Measurements from ENCODE around the gene GHR. TPM values are rescaled to one million over a fixed set of nuclear protein-coding genes. Genes with fewer than 3 reads are reported as not detected.
"Not testable (repeated sequence)": the region's sequence is repeated elsewhere in the genome, so short reads cannot be mapped to it uniquely, and the experiment has no call there.

GHR gene
- total RNA-seq, 1 experiment from 2014 or later: 0.53 TPM

DNA sequence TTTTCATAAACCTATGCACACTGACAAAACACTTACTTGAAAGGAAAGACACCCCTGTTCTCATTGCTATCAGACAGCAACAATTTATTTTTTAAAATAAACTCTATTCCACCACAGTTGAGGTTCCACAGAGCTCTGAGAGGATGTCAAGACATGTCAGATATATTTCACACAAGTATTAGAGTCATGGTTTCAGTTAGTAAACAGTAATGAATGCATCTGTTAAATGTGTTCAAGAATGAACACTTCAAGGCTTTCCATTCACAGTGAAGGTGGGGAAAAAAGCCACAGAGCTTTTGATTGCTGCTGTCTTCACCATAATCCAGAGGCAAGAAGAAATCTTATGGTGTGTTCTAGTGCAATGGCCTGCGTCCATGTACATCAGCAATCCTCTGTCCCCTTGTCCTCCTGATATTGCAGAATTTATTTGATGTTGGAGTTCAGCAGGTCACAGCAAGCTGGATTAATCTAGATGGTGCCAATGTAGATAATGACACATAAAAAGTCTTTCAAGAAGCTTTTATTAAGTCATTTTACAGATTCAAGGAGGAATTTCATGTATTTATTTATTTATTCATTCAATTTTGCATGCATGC, 146.8 kb downstream of the GHR start:
- DNase-seq (ENCODE audit: low spot score): no peak

DNA sequence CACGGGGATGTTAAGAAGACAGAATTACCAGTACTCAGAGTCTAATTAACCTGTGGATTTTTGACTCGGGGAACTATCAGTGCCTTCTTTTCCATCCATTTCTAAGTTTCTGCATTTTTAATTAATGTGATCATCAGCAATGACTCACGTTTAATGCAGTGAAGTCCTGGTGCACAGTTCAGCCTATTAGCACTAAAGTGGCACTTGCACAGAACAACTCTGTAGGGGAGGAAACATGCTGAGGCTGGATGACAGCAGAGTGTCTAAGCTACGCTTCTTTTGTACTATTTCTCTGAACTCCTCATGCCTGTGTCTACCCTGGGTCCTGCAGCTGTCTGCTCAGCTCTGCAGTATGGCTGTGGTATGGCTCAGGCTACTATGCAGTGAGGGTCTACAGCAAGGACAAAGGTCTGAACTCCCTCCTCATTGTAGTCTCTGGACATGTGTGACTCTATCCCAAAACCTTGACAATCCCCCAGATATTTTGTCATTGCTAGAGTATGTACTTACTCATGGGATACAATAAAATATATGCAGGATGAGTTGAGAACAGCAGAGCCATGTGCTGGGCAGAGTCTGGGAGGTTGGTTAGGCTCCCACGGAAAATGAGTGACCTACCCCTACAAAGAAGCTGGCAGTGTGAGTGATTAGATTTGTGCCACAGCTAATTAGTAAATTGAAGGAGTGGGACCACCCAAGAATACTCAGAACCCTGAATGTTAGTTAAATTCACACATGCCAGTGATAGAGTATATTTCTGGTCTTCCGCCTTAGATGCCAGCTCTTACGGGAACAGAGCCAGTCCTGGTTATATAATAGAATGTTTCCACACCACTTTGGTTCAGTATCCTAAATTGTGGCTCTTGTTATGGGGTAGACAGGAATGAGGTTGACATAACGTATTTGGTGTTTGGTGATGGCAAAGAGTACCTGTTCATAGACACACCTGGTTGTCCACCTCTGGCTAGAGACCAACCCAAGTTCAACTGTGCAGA, 148.0 kb downstream of the GHR start:
- no peak for DNase-seq (ENCODE audit: low spot score)

DNA sequence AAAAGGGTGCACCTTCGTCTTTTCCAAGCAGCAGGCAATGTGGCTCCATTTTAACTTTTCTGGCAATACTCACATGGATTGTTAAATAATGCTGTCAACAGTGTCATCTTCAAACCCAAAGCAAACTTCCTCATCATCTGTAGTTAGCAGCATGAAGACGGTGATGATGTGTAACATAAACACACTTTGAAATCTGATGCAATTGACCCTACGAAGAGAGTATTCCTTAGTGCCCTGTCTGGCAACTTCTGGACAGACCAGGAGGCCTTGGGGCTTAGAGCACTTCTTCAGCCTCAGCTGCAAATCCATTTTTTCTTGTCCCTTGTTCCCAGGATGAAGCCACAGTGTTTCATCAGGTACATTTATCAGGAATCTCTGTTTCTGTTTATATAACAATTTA, 149.1 kb downstream of the GHR start:
- no peak for DNase-seq (ENCODE audit: low spot score)

DNA sequence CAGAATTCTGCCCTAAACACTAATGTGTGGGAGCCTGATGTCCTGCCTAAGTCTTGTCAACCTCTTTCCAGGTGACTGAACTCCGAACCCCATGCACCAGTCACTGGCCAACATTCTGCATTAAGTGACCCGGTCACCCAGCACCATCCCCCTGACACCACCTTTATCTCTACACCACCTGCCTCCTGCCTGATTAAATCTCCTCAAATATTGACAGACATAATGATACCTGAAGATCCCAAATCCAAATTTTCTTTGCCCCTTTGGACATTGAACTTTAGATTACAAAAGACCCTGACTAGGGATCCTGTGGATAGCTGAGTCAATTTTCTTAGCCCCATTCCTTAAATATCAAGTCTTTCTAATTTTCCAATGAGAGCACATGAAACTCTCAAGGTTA, 150.1 kb downstream of the GHR start:
- no peak for DNase-seq (ENCODE audit: low spot score)

DNA sequence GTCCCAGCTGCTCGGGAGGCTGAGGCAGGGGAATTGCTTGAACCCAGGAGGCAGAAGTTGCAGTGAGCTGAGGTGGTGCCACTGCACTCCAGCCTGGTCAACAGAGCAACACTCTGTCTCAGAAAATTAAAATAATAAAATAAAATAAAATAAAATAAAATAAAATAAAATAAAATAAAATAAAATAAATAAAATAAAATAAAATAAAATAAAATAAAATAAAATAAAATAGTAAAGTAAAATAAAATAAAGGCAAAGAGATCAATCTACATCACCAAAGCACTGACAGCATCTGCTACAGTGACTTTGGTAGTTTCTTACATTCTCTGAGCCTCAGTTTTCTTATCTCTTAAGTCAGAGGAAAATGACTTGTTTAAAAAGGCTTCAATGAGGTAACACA, 152.7 kb downstream of the GHR start:
- not testable (repeated sequence) for DNase-seq (ENCODE audit: low spot score)

DNA sequence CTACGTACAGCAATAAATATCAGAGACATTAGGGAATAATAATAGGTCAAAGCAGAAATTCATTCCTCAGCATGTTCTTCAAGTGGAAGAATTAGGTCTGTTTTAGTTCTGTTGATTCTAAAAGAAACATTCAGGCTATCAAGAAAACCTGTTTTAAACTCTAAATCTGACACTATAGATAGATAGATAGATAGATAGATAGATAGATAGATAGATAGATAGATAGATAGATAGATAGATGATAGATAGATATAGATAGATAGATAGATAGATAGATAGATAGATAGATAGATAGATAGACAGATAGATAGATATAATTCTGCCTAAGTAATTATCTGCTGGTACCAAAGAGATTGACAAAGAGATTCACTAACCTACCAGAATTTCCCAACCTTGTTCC, 155.7 kb downstream of the GHR start:
- DNase-seq (ENCODE audit: low spot score): not testable (repeated sequence)

DNA sequence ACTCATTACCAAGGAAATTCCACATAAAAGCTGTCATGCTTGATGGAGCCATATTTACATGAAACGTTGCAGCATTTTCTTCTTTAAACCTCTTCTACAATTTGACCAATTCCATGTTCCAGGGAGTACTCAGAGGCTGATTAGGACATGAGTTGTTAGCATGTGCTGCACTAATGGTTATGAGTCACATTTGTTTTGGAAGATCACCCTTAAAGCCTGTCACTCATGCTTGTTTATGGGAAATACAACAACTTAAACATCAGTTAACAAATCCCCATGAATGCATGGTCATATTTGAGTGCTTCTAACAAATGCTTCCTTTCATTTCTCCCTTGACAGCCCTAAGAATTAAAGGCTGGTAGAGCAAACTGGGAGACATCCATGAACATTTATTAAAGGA, 156.1 kb downstream of the GHR start:
- DNase-seq (ENCODE audit: low spot score): no peak

DNA sequence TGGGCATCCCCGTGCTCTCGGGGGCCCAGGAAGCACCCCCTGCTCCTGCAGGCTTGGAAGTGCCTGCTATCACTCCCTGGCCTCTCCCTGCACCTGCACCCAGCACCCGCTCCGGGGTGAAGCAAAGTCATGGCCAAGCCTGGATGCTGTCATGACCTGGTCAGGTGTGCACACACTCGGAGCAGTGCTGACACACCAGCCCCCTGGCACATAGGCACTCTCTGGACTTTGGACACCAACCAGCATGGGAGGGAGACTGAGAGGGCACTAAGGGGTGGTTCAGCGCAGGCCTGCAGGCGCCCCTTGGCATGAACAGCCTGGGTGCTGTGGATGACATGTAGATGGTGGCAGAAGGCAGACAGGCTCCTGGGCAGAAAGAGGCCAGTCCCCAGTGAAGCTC, 158.6 kb downstream of the GHR start:
- no peak for DNase-seq (ENCODE audit: low spot score)

DNA sequence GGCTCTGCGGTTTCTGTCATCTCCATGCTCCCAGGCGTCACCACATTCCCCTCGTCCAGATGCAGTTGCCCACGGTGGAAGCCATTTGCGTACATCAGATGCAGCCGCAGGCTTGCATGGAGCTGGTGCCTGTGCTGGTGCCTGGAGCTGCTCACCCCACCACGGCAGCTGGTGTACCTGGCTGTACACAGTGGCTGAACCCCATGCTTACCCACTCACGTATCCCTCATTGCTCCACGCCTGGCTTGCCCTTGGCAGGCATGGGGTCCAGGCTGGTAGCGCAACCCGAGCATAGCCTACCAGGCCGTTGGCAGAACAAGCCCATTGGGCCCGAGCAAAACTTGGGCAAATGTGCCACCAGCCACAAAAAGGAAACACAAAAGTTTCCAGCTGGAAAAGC, 159.5 kb downstream of the GHR start:
- DNase-seq (ENCODE audit: low spot score): no peak

DNA sequence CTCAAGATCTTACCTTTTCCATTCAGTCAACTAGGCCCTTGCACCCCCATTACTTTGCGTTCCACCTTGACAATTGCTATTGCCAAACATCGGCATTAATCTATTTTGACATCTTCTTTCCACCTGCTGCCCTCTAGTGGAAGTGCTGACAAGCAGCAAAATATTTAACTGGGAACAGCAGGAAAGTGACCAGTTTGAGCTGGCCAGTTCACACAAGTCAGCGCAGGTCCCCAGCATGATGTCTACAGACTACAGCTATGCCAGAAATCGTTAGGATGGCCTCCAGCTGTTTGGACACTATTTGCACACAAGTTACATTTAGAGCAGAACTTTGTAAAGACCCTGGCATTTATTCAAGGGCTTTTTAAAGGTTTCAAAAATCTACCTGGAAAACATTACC, 160.1 kb downstream of the GHR start:
- DNase-seq (ENCODE audit: low spot score): peak; percentile 64

DNA sequence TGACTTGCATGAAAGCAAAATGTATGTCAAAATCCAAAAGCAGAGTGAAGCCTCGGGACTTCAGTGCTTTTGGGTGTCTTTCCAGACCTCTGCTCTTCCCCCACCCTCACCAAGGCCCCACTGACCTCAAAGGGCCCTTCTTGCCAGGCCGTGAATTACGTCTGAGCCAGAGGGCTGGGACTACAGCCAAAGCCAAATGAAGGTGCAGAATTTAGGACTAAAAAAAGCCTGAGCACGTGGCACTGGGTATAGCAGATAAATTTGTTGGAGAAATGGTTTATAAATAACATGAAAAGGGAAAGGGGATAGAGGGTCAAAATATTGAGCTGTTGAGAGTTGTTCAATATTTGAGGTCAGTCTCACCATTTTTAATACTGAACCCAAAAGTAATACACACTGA, 163.4 kb downstream of the GHR start:
- no peak for DNase-seq (ENCODE audit: low spot score)

DNA sequence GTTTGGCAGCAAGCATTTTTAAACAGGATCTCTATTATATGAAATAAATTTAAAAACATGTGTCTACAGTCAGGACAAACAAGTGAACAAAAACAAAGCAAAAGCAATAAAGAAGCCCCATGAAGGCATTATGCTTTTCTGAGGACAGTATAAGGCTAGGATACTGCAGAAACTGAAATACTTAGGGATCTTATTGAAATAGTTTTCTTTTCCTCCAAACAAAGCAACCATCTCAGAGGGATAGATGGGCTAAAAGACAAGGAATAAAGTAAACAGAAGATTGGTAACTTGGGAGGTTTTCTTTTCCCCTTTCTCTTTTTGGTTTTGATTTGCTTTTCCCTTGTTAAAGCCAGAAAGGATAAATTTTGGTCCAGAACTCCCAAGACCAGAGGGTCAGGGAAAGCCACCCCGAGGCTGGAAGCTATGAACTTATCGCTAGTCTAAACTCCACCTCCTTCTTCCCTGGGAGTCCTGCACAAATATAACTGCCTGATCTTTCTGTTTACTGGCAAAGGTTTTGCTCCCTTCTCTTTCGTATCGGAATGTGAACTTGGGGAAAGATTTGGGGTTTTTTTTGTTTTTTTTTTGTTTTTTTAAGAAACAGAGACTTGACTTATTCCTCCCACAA, 164.0 kb downstream of the GHR start:
- no peak for DNase-seq (ENCODE audit: low spot score)

DNA sequence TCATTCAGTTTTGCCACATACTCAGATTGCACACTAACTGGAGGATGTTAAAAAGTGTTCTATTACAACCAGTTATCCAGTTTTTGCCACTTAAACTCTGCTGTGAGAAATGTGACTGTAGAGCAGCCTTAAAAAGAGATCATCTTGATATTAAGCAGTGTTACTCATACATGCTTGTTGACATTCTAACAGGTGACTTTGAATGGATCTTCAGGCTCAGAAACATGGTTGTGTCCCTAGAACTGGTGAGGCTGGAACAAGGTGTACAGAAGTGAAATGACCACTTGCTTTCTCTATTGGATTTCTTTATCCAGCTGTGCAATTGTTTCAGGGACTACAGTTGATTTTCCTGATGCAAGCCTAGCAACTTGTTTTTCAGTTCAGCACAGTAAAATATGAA, 167.3 kb downstream of the GHR start:
- DNase-seq (ENCODE audit: low spot score): no peak

DNA sequence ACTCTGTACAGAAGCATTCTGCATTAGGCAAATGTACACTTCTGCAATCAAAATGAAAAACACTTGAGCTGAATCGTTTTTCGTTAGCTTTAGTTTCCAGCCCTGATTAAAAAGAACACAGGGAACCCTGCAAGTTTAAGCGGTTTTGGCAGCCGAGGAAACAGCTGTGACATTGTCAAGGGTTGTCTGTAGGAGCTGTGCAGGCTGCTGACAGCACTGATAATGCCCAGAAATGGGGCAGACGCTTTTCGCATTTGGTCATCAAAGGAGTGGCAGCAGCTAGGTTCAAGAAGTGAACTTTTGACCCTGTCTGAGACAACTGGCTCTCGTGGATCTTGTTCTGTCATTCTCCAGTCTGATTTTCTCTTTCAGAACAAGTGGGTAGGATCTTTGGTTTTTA, 167.8 kb downstream of the GHR start:
- no peak for DNase-seq (ENCODE audit: low spot score)

DNA sequence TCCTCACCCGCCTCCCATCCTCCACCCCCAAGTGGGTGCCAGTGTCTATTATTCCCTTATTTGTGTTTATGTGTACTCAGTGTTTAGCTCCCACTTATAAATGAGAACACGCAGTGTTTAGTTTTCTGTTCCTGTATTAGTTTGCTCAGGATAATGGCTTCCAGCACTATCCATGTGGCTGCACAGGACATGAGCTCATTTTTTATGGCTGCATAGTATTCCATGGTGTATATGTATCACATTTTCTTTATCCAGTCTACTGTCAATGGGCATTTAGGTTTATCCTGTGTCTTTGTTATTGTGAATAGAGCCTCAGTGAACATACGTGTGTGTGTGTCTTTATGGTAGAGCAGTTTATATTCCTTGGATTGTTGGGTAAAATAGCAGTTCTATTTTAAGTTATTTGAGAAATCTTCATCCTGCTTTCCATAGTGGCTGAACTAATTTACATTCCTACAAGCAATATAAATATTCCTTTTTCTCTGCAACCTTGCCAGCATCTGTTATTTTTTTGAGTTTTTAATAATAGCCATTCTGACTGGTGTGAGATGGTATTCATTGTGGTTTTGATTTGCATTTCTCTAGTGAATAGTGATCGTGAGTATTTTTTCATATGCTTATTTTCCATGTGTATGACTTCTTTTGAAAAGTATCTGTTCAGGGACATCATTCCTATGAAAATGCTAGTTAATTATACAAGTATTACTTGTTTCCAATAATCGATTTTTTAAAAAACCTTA, 169.3 kb downstream of the GHR start:
- no peak for DNase-seq (ENCODE audit: low spot score)

DNA sequence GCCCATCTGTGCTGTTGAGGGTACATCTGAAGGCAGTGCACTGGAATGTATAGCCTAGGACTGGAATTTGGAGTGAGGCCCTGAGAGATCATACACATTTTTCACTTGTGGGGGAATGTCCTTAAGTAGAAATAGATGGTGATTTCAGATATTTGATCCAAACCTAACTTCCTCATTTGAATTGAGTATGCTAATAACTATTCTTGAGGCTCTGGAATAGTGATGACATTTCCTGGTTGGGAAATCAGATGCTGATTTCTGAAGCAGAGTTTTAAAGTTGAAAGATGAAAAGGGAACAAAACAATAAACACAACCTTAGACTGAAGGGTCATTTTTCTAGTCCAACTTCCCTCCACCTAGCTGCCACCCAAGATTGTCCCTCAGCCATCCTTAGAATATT, 170.4 kb downstream of the GHR start:
- no peak for DNase-seq (ENCODE audit: low spot score)

DNA sequence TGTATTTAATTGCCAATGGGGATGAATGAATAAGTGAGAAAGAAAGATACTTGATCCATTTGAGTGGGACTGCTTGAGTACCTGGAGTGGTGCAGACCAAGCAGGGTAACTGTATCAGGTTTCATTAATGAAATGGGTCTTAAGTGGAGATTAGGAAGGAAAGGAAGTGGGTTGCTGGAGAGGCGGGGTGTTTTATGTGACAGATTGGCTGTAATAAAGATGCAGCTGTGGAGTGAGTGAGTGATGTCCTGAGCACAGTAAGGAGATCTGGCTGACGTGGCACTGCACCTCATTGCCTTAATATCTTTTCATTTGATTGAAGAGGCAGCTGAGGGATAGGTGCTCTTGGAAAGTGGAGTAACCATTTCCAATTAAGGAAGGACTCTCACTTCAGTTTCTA, 172.4 kb downstream of the GHR start:
- DNase-seq (ENCODE audit: low spot score): no peak

DNA sequence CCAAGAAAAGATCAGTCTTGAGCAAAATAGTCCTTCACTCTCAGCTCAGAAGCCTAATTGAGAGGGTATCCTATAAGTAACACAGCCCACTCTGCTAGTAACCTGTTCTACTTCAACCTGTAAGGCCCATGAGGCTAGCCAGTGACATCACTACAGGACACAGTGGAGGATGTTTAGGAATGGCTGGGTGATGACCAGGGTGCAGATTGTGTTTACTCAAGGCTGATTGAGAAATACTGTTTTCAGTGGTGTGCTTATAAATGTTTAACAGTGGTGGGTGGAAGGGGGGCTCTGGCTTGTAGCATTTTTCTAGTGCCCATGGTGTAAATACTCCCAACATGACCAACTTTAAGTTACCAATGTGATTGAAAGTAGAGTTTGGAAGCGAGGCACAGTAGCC, 173.6 kb downstream of the GHR start:
- DNase-seq (ENCODE audit: low spot score): no peak

DNA sequence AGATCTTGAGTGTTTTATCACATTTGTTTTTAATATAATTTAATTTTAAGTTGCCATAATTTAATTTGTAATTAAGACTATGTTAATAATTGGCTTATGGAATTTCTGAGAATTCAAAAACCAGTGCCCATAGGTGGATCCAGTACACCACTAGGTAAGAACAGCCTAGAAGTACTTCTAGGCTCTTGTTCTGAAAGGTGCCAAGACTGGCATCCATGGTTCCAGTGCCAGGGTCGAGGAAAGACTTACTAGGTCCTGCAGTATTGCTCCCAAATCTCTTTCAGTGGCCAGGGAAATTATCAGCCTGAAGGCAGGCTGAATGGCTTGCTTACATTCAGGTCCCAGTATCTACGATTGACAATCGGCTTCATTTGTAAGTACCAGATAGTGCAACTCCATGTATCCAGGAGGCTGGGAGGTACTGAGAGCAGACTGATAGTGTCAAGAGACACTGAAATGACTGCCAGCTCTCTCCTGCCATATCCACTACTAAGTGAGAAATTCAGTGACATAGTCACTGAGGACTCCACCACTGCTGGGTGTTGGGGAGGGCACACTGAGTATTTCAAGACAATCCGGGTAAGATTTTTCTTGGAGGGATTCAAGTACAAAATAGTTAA, 174.2 kb downstream of the GHR start:
- DNase-seq (ENCODE audit: low spot score): no peak

DNA sequence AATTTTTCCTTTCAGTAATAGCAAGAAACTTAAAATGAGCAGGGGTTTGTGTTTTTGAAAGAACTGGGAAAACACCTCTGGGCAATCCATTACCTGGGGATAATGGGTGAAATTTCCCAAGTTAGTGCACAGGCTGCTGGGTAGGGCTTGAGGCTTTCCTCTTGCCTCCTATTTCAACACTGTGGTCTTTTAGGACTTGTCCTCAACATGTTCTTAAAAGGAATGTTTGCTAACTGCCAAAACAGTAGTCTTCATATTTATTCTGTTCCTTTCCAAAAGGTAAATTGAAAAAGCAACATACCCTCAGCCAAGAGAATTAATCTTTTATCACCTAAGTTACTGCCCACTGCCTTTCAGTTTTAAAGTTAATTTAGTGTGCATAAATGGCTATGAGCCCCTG, 175.1 kb downstream of the GHR start:
- DNase-seq (ENCODE audit: low spot score): no peak

DNA sequence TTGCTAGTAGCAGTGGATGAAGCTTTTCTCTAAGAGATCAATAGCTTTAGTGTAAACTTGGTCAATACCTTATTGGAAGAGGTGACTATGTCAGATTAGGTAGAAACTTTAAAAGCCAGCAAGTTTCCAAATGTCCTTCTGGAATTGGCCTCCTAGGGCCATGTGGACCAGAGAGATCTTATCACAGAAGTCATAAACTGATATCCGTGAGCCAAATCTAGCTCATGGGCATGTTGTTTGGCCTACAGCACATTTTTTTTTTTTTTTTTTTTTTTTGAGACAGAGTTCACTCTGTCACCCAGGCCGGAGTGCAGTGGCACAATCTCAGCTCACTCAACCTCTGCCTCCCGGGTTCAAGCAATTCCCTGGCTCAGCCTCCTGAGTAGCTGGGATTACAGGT, 175.9 kb downstream of the GHR start:
- no peak for DNase-seq (ENCODE audit: low spot score)

DNA sequence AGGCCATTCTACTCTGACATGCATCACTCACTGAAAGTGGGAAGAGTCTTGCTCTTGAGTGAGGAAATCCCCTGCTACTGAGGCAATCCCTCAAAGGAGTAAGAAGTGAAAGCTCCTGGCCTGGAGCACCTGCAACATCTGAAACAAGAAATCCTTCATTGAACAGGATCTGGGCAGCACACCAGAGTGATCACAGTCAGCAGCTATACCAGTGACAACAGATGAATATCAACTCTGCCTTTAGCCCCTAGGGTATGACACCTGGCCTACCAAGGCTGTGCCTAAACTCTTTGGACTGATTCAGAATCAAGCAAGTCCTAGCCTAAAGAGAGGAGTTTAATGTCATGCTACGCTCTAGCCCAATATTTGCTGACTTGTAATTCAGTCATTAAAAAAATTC, 177.2 kb downstream of the GHR start:
- DNase-seq (ENCODE audit: low spot score): no peak
